SK-N-DZ (cell line): ENCODE data around the gene KIF11.

Experiments used
- DNase-seq: peaks from one replicate; pipeline ENCODE4 v3.0.0-alpha.2; 2015; ENCODE audit warnings: low spot score
- small RNA-seq, 2 experiments: library from RNA; depleted of rRNA; stranded (forward); fragments of <200 nt; gene quantifications; one replicate each; pipeline ENCODE3, GENCODE V24; 2014

Gene KIF11

GRCh38 chr10:92702301-92702916 lies 109.5 kb downstream of the KIF11 start:
- no peak for DNase-seq

Small RNAs within 50 kb of the gene (small RNA-seq; reads per million reads assigned to genes)
- gene RN7SL644P: 0 reads per million in 2 experiments
